GM20000 (cell line): ENCODE data around the gene ANAPC7.
"Not testable (repeated sequence)": the region's sequence is repeated elsewhere in the genome, so short reads cannot be mapped to it uniquely, and the experiment has no call there.

Experiments
- DNase-seq: peaks from one replicate; pipeline ENCODE4 v3.0.0; 2012; ENCODE audit warnings: low spot score
- CTCF ChIP-seq: IDR thresholded peaks from 2 replicates; pipeline ENCODE4 v1.5.1; 2012; ENCODE audit warnings: mild to moderate bottlenecking, control low read depth; ENCODE audit errors: extremely low read depth, missing control alignments

ANAPC7 gene

GRCh38 chr12:110382683-110383082 is 20.8 kb downstream of the ANAPC7 start:
- DNase-seq = no peak
- no peak for TF ChIP-seq CTCF

DNA sequence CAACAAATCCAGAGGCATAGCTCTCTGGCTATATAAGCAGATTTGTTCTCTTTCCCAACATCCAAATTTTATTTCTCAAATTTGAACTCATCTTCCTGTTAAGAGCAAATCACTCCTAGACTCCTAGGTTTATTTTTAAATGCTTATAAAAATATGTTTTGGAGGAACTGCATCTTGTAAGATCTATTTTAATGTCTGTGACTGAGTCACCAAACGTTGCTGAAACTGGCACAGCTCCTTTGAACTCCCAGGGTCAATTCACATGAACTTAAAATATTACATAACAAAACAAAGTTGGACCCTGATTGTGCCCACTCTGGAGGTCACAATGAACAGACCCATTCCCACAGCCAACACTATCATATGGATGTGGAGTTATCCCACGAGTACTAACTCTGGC is 23.9 kb downstream of the ANAPC7 start:
- no peak for TF ChIP-seq CTCF
- DNase-seq = no peak

GRCh38 chr12:110379197-110379596 is 24.3 kb downstream of the ANAPC7 start:
- no peak for DNase-seq
- no peak for TF ChIP-seq CTCF

- DNase-seq = not testable (repeated sequence)
Observed at GRCh38 chr12:110378131-110378790, 25.2 kb downstream of the ANAPC7 start.

DNA sequence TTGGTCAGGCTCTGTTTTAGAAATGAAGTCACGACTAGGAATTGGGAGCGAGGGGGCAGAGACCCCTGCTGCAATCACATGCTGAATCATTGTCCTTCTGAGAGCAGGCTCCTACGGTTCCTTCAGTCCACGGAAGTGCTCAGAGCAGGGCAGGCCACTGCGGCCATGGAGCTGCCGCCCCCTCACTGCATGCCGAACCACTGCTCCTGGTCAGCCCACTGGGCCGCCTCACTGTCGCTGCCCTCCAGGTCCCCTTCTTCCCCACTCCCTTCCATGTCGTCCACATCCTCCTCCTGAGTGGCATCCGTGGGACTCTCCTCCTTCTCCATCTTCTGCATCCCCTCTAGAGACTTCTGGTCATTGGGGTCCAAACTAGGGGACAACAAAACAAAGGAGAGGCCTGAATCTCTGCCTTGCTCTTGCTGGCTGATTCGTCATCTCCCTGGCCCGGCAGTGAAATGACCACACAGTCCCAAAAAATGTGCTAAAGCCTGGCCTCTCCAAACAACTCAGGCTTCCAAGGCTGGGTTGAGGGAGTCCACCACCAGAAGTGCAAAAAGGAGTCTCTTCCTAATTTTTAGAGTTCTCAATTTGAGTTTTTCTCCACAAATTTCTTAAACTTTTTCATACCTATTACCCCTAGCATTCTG is 29.4 kb downstream of the ANAPC7 start:
- no peak for TF ChIP-seq CTCF

GRCh38 chr12:110373425-110373824 is 30.1 kb downstream of the ANAPC7 start:
- TF ChIP-seq CTCF = no peak
- no peak for DNase-seq

More for the DNA sequence above, 29.4 kb downstream of the ANAPC7 start:
- DNase-seq = no peak

- TF ChIP-seq CTCF = no peak
Observed at GRCh38 chr12:110373025-110373424, 30.5 kb downstream of the ANAPC7 start.

DNA sequence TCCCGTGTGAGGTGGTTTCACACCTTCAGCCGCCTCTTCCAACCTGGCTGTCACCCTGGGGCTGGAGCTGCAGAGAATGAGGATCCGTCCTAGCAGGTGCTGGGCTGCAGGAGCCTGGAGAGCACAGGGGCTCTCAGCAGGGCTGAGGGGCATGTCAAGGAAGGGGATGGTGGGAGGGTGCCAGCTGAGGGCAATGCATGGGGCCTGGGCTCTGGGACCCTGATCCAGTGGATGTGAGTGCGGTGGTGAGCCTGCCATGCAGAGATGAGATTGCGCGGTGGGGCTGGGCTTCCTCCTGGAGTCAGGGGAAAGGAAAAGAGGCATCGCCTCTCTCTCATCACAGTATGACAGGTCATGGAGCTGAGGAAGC is 31.5 kb downstream of the ANAPC7 start:
- no peak for DNase-seq
- TF ChIP-seq CTCF = no peak

More at GRCh38 chr12:110373025-110373424, 30.5 kb downstream of the ANAPC7 start:
- no peak for DNase-seq
